NCI-H146 (cell line): ENCODE measurements around the gene S100Z.
A peak's percentile ranks its signal among the peaks of the same experiment; 100 is the strongest.
"Not testable (repeated sequence)": the region's sequence is repeated elsewhere in the genome, so short reads cannot be mapped to it uniquely, and the experiment has no call there.

Source experiments
- DNase-seq: peaks from one replicate; lab custom pipeline; 2025; lab: John Stamatoyannopoulos, UW

S100Z gene

GRCh38 chr5:76826416-76826815 is 23.4 kb upstream of the S100Z start:
- not testable (repeated sequence) for DNase-seq

- DNase-seq = no peak
Measured at GRCh38 chr5:76831110-76831452, 18.7 kb upstream of the S100Z start.

- no peak for DNase-seq
Measured at GRCh38 chr5:76836181-76836580, 13.6 kb upstream of the S100Z start.

- no peak for DNase-seq
Measured at GRCh38 chr5:76836585-76836984, 13.2 kb upstream of the S100Z start.

- no peak for DNase-seq
Measured at GRCh38 chr5:76838481-76839261, 11.1 kb upstream of the S100Z start.

GRCh38 chr5:76841361-76841760 is 8.5 kb upstream of the S100Z start:
- DNase-seq = no peak

GRCh38 chr5:76845890-76846289 is 3.9 kb upstream of the S100Z start:
- no peak for DNase-seq

GRCh38 chr5:76850543-76851145 is 830 bp downstream of the S100Z start:
- DNase-seq = no peak

GRCh38 chr5:76851728-76852369 is 2.0 kb downstream of the S100Z start:
- DNase-seq = no peak

- no peak for DNase-seq
Measured at GRCh38 chr5:76852772-76853171, 3.0 kb downstream of the S100Z start.

GRCh38 chr5:76853741-76854140 is 3.9 kb downstream of the S100Z start:
- not testable (repeated sequence) for DNase-seq

GRCh38 chr5:76854644-76855043 is 4.8 kb downstream of the S100Z start:
- DNase-seq = no peak

GRCh38 chr5:76855501-76855900 is 5.7 kb downstream of the S100Z start:
- not testable (repeated sequence) for DNase-seq

GRCh38 chr5:76855961-76856360 is 6.1 kb downstream of the S100Z start:
- DNase-seq = no peak

- not testable (repeated sequence) for DNase-seq
Measured at GRCh38 chr5:76856800-76857199, 7.0 kb downstream of the S100Z start.

- no peak for DNase-seq
Measured at GRCh38 chr5:76859591-76860247, 9.9 kb downstream of the S100Z start.

- no peak for DNase-seq
Measured at GRCh38 chr5:76861612-76862011, 11.8 kb downstream of the S100Z start.

GRCh38 chr5:76863001-76863400 is 13.2 kb downstream of the S100Z start:
- no peak for DNase-seq

GRCh38 chr5:76866503-76866902 is 16.7 kb downstream of the S100Z start:
- DNase-seq = no peak

GRCh38 chr5:76867038-76867437 is 17.2 kb downstream of the S100Z start:
- no peak for DNase-seq

GRCh38 chr5:76867827-76868693 is 18.2 kb downstream of the S100Z start:
- DNase-seq = peak; percentile 60

- no peak for DNase-seq
Measured at GRCh38 chr5:76870046-76870445, 20.2 kb downstream of the S100Z start.
